ENCODE measurements around the gene PEX14.

The PEX14 gene

GRCh38 chr1:10599194-10599861 is 124.6 kb downstream of the PEX14 start:
- DNase-seq, result no peak

- no peak for DNase-seq
Measured at GRCh38 chr1:10601342-10602070, 126.8 kb downstream of the PEX14 start.

GRCh38 chr1:10602936-10603335 is 128.2 kb downstream of the PEX14 start:
- DNase-seq, result no peak

GRCh38 chr1:10604966-10605365 is 130.2 kb downstream of the PEX14 start:
- no peak for DNase-seq

GRCh38 chr1:10606064-10606463 is 131.3 kb downstream of the PEX14 start:
- no peak for DNase-seq

- DNase-seq, result no peak
Measured at GRCh38 chr1:10607228-10607627, 132.5 kb downstream of the PEX14 start.

- DNase-seq, result no peak
Measured at GRCh38 chr1:10608690-10609089, 133.9 kb downstream of the PEX14 start.

GRCh38 chr1:10610901-10611600 is 136.3 kb downstream of the PEX14 start:
- DNase-seq, result no peak

- DNase-seq, result no peak
Measured at GRCh38 chr1:10612436-10613160, 137.8 kb downstream of the PEX14 start.

GRCh38 chr1:10613340-10613739 is 138.6 kb downstream of the PEX14 start:
- no peak for DNase-seq

GRCh38 chr1:10613861-10614260 is 139.1 kb downstream of the PEX14 start:
- no peak for DNase-seq

GRCh38 chr1:10614377-10615225 is 139.9 kb downstream of the PEX14 start:
- DNase-seq, result no peak

GRCh38 chr1:10615332-10615731 is 140.6 kb downstream of the PEX14 start:
- DNase-seq, result no peak

- no peak for DNase-seq
Measured at GRCh38 chr1:10615932-10616671, 141.4 kb downstream of the PEX14 start.

GRCh38 chr1:10616696-10617095 is 141.9 kb downstream of the PEX14 start:
- no peak for DNase-seq

GRCh38 chr1:10617318-10617717 is 142.6 kb downstream of the PEX14 start:
- DNase-seq, result no peak

- DNase-seq, result no peak
Measured at GRCh38 chr1:10617931-10618885, 143.5 kb downstream of the PEX14 start.

- DNase-seq, result no peak
Measured at GRCh38 chr1:10620776-10621175, 146.0 kb downstream of the PEX14 start.

GRCh38 chr1:10621906-10622305 is 147.2 kb downstream of the PEX14 start:
- DNase-seq, result no peak

All from NCI-H1417 (cell line).